Astrocyte (in vitro differentiated cells and primary cell): Measurements from ENCODE around the gene OTUD7B. TPM values are rescaled to one million over a fixed set of nuclear protein-coding genes. Genes with fewer than 3 reads are reported as not detected.
A peak's percentile ranks its signal among the peaks of the same experiment; 100 is the strongest.

Experiments
- DNase-seq: peaks from one replicate; pipeline ENCODE4 v3.0.0-alpha.2; 2010; ENCODE audit warnings: low read depth
- FAIRE-seq: peaks from 2 replicates; lab custom pipeline; 2011; peaks lifted over from hg19 to GRCh38; lab: Jason Lieb, UNC
- H2AFZ ChIP-seq: 2 replicates; pipeline ENCODE4 v1.6.0; 2012; ENCODE audit warnings: low read depth, low read length, inconsistent platforms
- H3K27ac ChIP-seq: 2 replicates; pipeline ENCODE4 v1.5.1; 2011; ENCODE audit warnings: low read depth, low read length, inconsistent platforms
- H3K27me3 ChIP-seq: 2 replicates; pipeline ENCODE4 v1.6.0; 2011; ENCODE audit warnings: low read length, inconsistent platforms; ENCODE audit not compliant: insufficient read depth
- H3K36me3 ChIP-seq: 2 replicates; pipeline ENCODE4 v1.5.1; 2011; ENCODE audit warnings: low read length, inconsistent platforms; ENCODE audit not compliant: insufficient read depth
- H3K4me1 ChIP-seq: 2 replicates; pipeline ENCODE4 v1.5.1; 2011; ENCODE audit warnings: low read length, inconsistent platforms; ENCODE audit not compliant: insufficient read depth
- H3K4me2 ChIP-seq: 2 replicates; pipeline ENCODE4 v1.6.0; 2012; ENCODE audit warnings: low read length, inconsistent platforms
- H3K4me3 ChIP-seq: 2 replicates; pipeline ENCODE4 v1.5.1; 2011; ENCODE audit warnings: low read depth, mild to moderate bottlenecking, low read length, inconsistent platforms; ENCODE audit not compliant: insufficient read depth
- H3K79me2 ChIP-seq: 2 replicates; pipeline ENCODE4 v1.6.0; 2012; ENCODE audit warnings: mild to moderate bottlenecking, low read length, inconsistent platforms; ENCODE audit not compliant: insufficient read depth
- H3K9ac ChIP-seq: 2 replicates; pipeline ENCODE4 v1.6.0; 2012; ENCODE audit warnings: mild to moderate bottlenecking, low read length, inconsistent platforms
- H3K9me3 ChIP-seq: 2 replicates; pipeline ENCODE4 v1.5.1; 2012; ENCODE audit warnings: low read depth, mild to moderate bottlenecking, low read length, inconsistent platforms; ENCODE audit not compliant: insufficient read depth
- H4K20me1 ChIP-seq: 2 replicates; pipeline ENCODE4 v1.6.0; 2012; ENCODE audit warnings: low read length, inconsistent platforms; ENCODE audit not compliant: insufficient read depth
- H3K27ac Mint-ChIP-seq: one replicate; pipeline ENCODE4 v1.8.0; 2021; ENCODE audit warnings: mild to moderate bottlenecking, mixed read lengths; ENCODE audit not compliant: unreplicated experiment
- H3K27me3 Mint-ChIP-seq: one replicate; pipeline ENCODE4 v1.8.0; 2021; ENCODE audit warnings: low read depth, mixed read lengths; ENCODE audit not compliant: unreplicated experiment
- H3K36me3 Mint-ChIP-seq: one replicate; pipeline ENCODE4 v1.8.0; 2021; ENCODE audit warnings: low read depth, mixed read lengths; ENCODE audit not compliant: unreplicated experiment
- H3K4me1 Mint-ChIP-seq: one replicate; pipeline ENCODE4 v1.8.0; 2021; ENCODE audit warnings: low read depth, mixed read lengths; ENCODE audit not compliant: unreplicated experiment
- H3K4me3 Mint-ChIP-seq: one replicate; pipeline ENCODE4 v1.8.0; 2021; ENCODE audit warnings: mild to moderate bottlenecking, moderate library complexity, mixed read lengths; ENCODE audit not compliant: unreplicated experiment
- H3K9me3 Mint-ChIP-seq: one replicate; pipeline ENCODE4 v1.8.0; 2021; ENCODE audit warnings: mild to moderate bottlenecking, mixed read lengths; ENCODE audit not compliant: unreplicated experiment
- CTCF ChIP-seq: IDR thresholded peaks from 2 replicates; pipeline ENCODE4 v1.5.1; 2011; ENCODE audit warnings: low read depth, mild to moderate bottlenecking, inconsistent platforms, low read length, moderate library complexity; ENCODE audit not compliant: insufficient read depth
- EZH2 ChIP-seq: IDR thresholded peaks from 2 replicates; pipeline ENCODE4 v1.6.1; 2012; ENCODE audit warnings: mild to moderate bottlenecking, low read length, inconsistent platforms; ENCODE audit not compliant: insufficient read depth
- total RNA-seq: library from RNA; stranded (reverse); gene quantifications from 2 replicates; pipeline ENCODE4 v1.2.1, GENCODE V29; 2021

The OTUD7B gene
- total RNA-seq, 1 donor from 2014 or later = 33.1 TPM

- Histone ChIP-seq H3K4me3 (peak overlapping the region; percentile 84), H3K27me3 (no peaks in the 10 kb centered on the region), H3K9me3 (no peaks in the 10 kb centered on the region), H3K4me1 (peaks cover 31% of the 10 kb centered on the region), H3K4me2 (peak overlapping the region; percentile 92), H3K36me3 (peaks cover 28% of the 10 kb centered on the region), H3K79me2 (peaks cover 34% of the 10 kb centered on the region), H3K9ac (peak overlapping the region; percentile 93), H3K27ac (peak overlapping the region; percentile 88), H2AFZ (peak overlapping the region; percentile 61), H4K20me1 (peaks cover 37% of the 10 kb centered on the region)
- FAIRE-seq (no peak), DNase-seq (no peak)
- peaks cover 2% of the 10 kb centered on the region for H3K9me3 Mint-ChIP-seq
- H3K4me1 Mint-ChIP-seq = peaks cover 32% of the 10 kb centered on the region
- H3K4me3 Mint-ChIP-seq = peak overlapping the region; percentile 100
- peak overlapping the region; percentile 98 for H3K27ac Mint-ChIP-seq
- H3K36me3 Mint-ChIP-seq = peaks cover 40% of the 10 kb centered on the region
- TF ChIP-seq CTCF (no peak), EZH2 (no peak)
- H3K27me3 Mint-ChIP-seq = no peaks in the 10 kb centered on the region
Observed at GRCh38 chr1:149928401-149928724, 82.2 kb downstream of the OTUD7B start.

- TF ChIP-seq EZH2 = no peak
- TF ChIP-seq CTCF = no peak
- H3K36me3 Mint-ChIP-seq = peaks cover 41% of the 10 kb centered on the region
- peaks cover 31% of the 10 kb centered on the region for H3K4me1 ChIP-seq
- H4K20me1 ChIP-seq = peaks cover 37% of the 10 kb centered on the region
- H3K4me3 Mint-ChIP-seq = peak within 1 kb of the TSS; percentile 100
- peak within 1 kb of the TSS; percentile 88 for H3K27ac ChIP-seq
- peaks cover 32% of the 10 kb centered on the region for H3K4me1 Mint-ChIP-seq
- H3K9ac ChIP-seq = peak within 1 kb of the TSS; percentile 93
- peak within 1 kb of the TSS; percentile 84 for H3K4me3 ChIP-seq
- peak within 1 kb of the TSS; percentile 66 for H2AFZ ChIP-seq
- peak; percentile 83 for DNase-seq
- H3K27ac Mint-ChIP-seq = peak within 1 kb of the TSS; percentile 98
- peaks cover 33% of the 10 kb centered on the region for H3K36me3 ChIP-seq
- no peaks in the 10 kb centered on the region for H3K27me3 Mint-ChIP-seq
- FAIRE-seq = no peak
- H3K9me3 Mint-ChIP-seq = peaks cover 2% of the 10 kb centered on the region
- peak within 1 kb of the TSS; percentile 92 for H3K4me2 ChIP-seq
- H3K9me3 ChIP-seq = no peaks in the 10 kb centered on the region
- H3K79me2 ChIP-seq = peaks cover 34% of the 10 kb centered on the region
- no peaks in the 10 kb centered on the region for H3K27me3 ChIP-seq
Observed at GRCh38 chr1:149927563-149928400, 82.7 kb downstream of the OTUD7B start, which contains the start of gene SF3B4. Gene SF3B4 (minus strand): TSS chr1:149927803. CDS start chr1:149927759, 44 bp downstream.
